ENCODE measurements around the gene STK36. TPM values are rescaled to one million over a fixed set of nuclear protein-coding genes. Genes with fewer than 3 reads are reported as not detected.

STK36 gene
- total RNA-seq, 1 donor, result 2.0 TPM

DNA sequence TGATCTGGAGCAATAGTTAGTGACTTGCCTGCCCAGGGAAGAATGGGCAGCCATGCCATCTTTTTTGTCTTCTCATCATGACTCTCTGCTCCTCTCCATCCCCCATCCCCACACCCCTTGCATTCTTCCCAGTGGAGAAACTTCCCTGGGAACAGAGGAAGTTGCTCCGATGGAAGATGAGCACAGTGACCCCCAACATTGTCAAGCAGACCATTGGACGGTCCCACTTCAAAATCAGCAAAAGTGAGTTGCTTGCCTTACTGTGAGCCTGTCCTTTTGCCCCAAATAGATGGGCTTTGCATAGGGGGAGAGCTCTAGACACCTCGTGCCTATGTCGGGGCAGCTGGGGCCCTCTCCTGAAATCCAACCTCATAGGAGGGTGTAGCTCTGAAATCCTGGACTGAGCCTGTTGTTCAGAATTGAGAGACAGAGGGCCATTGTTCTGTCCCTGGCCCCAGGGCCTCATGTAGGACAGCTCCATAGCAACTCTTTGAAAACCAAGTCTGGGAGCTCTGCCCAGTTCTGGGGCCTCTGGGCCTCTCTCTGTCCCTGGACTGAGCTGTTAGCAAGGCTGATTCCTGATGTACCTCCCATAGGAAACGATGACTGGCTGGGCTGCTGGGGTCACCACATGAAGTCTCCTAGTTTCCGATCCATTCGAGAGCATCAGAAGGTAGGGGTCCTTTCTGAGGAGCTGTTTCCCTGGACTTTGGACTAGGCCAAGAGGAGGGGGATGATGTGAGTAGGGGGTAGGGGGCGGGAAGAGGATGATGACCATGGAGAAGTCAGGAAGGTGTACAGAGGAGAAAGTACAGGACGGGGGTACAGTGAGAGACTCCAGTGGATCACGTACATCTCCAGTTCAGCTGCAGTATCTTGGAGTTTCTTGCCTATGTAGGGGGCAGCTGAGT lies 73.9 kb downstream of the STK36 start:
- Histone ChIP-seq H3K4me3 (ENCODE audit: low read length) (no peak overlapping the region), H3K4me1 (ENCODE audit: insufficient read depth, low read length) (peaks cover 63% of the 10 kb centered on the region)

DNA sequence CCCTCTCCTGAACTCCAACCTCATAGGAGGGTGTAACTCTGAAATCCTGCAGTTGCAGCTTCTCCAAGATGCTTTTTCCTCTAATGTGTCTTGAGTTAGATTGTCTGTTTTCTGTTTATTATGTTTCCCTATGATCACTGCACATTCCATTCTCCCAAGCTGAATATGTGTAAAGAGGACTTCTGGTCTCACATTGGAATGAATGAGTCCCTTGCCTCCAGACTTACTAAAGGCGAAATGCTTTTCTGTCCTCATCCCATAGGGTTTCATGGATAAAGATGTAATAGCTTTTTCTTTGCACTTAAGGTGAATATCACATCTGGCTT lies 74.5 kb downstream of the STK36 start:
- Histone ChIP-seq H3K4me3 (ENCODE audit: low read length) (no peak overlapping the region), H3K4me1 (ENCODE audit: insufficient read depth, low read length) (peaks cover 63% of the 10 kb centered on the region), H3K9me3 (ENCODE audit: low read depth, low read length) (no peaks in the 10 kb centered on the region), H3K27me3 (ENCODE audit: insufficient read depth, low read length) (no peaks in the 10 kb centered on the region)

More for the DNA sequence above, 73.9 kb downstream of the STK36 start:
- Histone ChIP-seq H3K9me3 (ENCODE audit: low read depth, low read length) (no peaks in the 10 kb centered on the region), H3K27me3 (ENCODE audit: insufficient read depth, low read length) (no peaks in the 10 kb centered on the region)

DNA sequence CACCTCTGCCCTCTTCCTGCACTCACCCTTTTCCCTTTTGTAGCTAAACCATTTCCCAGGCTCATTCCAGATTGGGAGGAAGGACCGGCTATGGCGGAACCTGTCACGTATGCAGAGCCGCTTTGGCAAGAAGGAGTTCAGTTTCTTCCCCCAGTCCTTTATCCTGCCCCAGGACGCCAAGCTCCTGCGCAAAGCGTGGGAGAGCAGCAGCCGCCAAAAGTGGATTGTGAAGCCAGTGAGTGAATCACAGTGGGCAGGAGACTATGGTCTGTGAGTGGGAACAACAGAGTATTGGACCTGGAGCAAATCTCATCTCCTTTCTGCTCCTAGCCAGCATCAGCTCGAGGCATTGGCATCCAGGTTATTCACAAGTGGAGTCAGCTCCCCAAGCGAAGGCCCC lies 75.1 kb downstream of the STK36 start:
- H3K27me3 ChIP-seq (ENCODE audit: insufficient read depth, low read length), result no peaks in the 10 kb centered on the region
- no peak overlapping the region for H3K4me3 ChIP-seq (ENCODE audit: low read length)
- H3K9me3 ChIP-seq (ENCODE audit: low read depth, low read length), result no peaks in the 10 kb centered on the region
- H3K4me1 ChIP-seq (ENCODE audit: insufficient read depth, low read length), result peaks cover 60% of the 10 kb centered on the region

GRCh38 chr2:218748741-218749441 lies 77.0 kb downstream of the STK36 start:
- Histone ChIP-seq H3K4me3 (ENCODE audit: low read length) (no peak overlapping the region), H3K27me3 (ENCODE audit: insufficient read depth, low read length) (no peaks in the 10 kb centered on the region), H3K9me3 (ENCODE audit: low read depth, low read length) (no peaks in the 10 kb centered on the region), H3K4me1 (ENCODE audit: insufficient read depth, low read length) (peaks cover 41% of the 10 kb centered on the region)

Other genes with a start within 250 kb of the STK36 start
- 20.0 TPM for gene USP37, start 103.7 kb upstream of the STK36 start, total RNA-seq
- 65.9 TPM for gene CNOT9, start 103.2 kb upstream of the STK36 start, total RNA-seq
- gene PLCD4, start 64.2 kb upstream of the STK36 start, total RNA-seq, result 0.21 TPM
- gene ZNF142, start 12.5 kb upstream of the STK36 start, total RNA-seq, result 23.4 TPM
- gene BCS1L, start 12.4 kb upstream of the STK36 start, total RNA-seq, result 3.4 TPM
- 21.1 TPM for gene RNF25, start 84 bp upstream of the STK36 start, total RNA-seq
- 10.4 TPM for gene TTLL4, start 38.7 kb downstream of the STK36 start, total RNA-seq
- gene CYP27A1, start 110.1 kb downstream of the STK36 start, total RNA-seq, result 10.8 TPM
- gene PRKAG3, start 159.7 kb downstream of the STK36 start, total RNA-seq, result not detected
- gene WNT6, start 187.7 kb downstream of the STK36 start, total RNA-seq, result not detected
- 1.5 TPM for gene WNT10A, start 208.8 kb downstream of the STK36 start, total RNA-seq